Activated CD4-positive, alpha-beta T cell treated with anti-CD3 and anti-CD28 coated beads for 48 hours (primary cell): Measurements from ENCODE around the gene IGDCC3.

ENCODE experiments used
- DNase-seq: peaks from one replicate; pipeline ENCODE4 v3.0.0-alpha.2; 2020

The IGDCC3 gene

DNA sequence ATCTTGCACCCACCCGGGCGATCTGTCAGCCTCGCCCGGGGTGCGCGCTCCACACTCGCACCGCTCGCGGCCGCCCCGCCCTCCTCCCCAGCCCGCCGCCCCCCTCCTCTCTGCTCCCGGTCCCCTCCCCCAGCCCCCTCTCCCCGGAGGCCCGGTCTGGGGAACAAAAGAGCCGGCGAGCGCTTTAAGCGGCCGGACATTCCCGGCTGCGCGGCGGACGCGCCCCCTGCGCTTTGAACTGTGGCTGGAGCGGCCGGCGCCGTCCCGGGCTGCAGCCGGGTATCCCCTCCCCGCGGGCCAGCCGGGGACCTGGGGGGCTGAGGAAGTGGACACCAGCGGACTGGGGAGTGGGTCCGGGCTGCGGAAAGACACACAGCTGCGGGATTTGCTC is at the start of gene IGDCC3:
TSS of gene IGDCC3 (minus strand) at position 27 of the 391 bp plus-strand sequence. CDS start 214 bp downstream, outside the sequence.
- DNase-seq = no peak

DNA sequence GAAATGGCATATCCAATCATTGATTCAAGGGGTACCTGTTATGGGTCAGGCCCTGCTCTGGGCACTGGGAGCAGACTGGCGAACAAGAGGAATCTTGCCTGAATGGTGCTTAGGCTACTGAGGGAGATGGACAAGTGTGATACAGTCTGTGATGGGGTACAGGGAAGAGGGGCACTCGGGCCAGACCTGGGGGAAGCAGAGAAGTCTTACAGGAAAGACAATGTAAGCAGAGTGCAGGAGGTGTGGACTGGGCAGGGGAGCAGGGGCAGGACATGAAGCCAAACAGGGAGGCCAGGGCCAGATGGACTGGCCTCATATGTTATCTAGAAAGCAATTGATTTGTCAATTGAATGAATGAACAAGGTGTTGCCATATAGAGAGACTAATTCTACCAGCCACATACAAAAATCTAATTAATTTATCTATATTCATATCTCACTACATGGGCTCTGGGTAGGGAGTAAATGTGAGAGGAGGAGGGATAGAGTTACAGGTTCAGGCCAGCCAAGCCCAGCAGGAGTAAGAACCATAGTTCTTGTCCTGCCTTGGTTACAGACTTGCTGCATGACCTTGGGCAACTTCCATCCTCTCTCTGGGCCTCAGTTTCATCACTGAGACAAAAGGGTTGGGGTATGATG is 48.5 kb upstream of the IGDCC3 start:
- DNase-seq = no peak

DNA sequence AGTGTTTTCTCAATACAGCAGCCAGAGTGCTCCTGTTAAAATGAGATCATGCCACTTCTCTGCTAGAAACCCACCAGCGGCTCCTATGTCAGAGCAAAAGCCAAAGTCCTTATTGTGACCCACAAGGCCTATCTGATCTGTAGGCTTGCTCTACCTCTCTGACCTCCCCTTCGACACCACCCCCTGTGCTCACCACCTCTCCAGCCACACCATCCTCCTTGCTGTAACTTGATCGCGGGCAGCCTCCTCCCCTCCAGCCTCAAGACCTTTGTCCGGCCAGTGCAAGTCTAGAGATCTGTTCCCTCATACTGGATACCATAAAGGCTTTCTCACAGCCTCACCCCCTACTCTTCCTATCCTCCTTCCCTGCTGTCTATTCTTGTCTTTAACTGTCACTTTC is 46.9 kb upstream of the IGDCC3 start:
- DNase-seq = no peak

DNA sequence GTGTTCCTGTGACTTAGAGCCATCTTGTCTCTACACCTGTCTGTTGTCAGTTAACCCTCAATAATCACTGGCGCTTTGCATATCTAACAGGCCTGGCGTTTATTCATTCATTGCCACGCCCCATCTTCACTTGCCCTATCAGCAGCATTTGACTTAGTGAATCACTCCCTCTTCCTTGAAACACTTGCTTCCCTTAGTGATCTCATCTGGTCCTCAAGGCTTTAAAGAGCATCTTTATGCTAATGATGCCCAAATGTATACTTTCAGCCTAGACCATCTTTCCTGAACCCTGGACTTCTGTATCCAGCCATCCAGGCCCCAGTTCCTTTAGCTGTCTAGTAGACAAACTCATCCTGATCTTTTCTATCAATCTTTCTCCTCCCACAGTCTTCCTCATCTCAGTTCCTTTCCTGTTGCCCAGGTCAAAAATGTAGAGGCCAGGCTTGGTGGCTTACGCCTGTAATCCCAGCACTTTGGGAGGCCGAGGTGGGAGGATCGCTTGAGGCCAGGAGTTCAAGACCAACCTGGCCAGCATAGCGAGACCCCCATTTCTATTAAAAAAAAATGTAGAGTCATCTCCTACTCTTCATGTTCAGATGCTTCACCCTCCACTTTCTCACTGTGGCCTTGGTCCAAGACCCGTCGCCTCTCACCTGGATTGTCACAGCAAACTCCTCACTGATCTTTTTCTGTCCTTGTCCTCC is 46.3 kb upstream of the IGDCC3 start:
- DNase-seq = peak; percentile 17

DNA sequence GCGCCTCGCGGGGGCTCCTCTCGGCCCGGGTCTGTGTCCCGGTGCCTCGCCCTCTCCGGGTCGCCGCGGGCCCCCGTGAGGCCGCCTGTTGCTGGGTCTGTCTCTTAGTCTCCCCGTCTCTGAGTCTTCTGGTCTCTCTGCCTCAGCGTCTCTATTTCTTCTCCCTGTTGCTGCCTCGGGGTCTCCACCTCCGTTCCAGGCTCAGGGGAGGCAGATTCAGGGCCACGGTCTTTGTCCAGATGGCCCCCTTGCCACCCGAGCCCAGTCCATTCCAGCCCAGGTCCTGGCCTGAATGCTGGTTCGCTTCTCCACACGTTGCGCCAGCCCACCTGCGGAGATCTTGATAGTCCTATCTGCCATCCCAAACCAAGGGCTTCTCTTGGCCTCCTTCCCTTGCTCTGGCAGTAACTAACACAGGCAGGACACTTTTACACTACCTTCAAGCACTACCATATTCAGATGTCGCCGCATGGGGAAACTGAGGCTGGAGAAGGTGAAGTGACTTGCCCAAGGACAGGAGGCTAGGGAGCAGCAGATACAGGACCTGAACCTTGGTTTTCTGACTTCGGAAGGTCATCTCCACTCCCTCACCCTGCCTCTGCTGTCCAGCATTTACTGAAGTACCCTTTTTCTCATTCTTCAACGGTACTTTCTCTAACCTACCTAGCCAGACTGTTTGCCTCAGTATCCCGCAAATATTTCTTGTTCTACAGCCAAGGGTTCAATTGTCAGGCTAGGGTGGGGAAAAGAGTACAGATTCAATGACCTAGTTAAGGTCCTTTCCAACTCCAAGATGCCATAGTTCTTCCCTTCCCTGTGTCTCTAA is 45.6 kb upstream of the IGDCC3 start:
- DNase-seq = no peak

DNA sequence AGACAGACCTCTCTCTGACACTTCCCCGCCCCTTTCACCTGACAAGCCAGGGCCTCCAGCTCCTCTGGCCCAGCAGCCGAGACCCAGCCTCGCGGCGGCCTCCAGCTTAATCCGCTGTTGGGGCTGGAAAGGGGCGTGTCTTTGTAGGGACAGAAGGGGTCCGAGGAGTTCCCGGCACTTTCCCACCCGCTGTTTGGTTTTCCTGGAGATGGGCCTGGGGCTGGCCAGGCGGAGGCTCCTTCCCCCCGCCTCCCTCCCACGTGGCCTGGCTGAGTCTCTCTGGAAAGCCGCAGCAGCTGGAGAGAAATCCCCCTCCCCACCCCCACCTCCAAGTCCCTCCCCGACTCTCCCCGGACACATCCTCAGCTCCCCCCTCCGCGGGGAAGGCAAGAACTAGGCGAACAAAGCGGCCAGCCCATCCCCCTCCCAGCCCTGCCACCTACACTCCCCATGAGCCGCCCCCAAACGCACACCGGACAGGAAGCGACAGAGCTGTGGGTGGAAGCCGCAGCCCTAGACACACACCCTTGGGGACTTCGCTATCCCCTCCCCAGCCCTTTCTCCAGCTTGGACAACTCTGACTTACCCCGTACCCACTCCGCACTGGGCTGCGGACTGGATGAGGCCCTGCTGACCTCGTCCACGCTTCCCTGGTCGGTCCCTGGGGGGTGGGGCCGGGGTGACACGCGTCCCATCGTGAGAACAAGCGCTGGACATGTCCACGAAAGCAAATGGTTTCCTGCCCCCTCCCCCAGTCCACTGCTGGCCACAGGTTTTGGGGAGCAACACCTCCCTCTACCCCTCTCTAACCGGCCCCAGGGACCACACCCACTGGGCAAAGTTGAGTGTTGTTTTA is 43.8 kb upstream of the IGDCC3 start:
- DNase-seq = no peak

DNA sequence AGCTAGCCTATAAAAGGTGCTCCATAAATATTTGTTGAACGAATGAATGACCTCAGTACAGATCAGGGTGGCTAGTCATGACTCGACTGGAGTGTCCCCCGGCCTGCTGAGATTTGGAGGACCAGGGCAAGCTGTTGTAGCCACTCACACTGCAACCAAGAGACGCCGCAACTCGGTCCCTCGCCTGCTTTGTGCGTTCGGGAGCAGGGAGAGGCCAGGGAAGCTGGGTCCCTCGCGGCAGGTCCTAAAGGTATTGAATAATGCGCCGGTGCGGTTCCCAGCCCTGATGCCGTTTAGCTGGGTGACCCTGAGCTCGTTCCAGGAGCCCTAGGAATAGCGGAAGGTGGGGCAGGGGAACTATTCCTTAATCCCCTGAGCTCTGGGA is 43.2 kb upstream of the IGDCC3 start:
- DNase-seq = no peak

DNA sequence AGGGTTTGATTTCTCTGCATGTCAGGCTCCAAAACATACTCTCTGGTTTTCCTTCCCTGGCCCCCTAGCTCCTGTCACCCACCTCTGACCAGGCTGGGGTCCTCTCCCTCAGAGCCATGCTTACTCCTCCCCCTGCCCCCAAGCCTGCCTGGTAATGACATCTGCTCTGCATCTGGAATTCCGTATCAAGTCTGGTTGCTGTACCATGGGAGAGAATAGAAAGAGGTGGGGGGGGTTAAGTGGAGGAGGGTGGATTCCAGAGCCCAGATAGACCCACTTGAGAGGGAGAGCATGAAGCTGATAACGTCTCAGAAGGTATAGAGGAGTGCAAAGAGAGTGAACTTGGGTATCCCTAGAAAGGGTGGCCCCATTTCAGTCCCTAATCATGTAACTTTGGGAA is 40.8 kb upstream of the IGDCC3 start:
- no peak for DNase-seq

DNA sequence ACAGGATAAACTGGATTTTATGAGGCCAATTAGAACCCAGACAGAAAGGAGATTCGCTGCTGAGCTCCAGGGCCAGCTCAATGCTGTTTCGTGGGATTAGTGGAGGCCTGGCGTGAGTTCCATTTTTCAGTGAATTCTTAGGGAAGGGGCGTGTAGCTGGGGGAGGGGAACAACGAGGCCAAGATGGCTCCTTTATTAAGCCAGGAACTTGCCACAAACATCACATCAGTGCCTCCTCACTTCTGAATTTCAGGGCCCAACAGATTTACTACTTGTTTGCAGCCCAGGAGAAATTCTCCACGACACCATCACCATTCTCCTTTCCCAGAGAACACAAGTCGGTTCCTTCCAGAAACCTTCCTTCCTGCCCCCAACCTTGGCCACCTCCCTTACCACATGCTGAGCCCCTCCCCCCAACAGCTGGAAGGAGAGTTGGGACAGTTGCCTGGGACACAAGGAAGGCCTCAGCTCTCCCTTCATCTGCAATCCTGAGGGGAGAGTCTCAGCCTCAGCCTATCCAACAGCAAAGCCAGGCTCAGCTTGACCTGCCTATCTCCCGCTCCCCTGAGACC is 39.1 kb upstream of the IGDCC3 start:
- DNase-seq = no peak

DNA sequence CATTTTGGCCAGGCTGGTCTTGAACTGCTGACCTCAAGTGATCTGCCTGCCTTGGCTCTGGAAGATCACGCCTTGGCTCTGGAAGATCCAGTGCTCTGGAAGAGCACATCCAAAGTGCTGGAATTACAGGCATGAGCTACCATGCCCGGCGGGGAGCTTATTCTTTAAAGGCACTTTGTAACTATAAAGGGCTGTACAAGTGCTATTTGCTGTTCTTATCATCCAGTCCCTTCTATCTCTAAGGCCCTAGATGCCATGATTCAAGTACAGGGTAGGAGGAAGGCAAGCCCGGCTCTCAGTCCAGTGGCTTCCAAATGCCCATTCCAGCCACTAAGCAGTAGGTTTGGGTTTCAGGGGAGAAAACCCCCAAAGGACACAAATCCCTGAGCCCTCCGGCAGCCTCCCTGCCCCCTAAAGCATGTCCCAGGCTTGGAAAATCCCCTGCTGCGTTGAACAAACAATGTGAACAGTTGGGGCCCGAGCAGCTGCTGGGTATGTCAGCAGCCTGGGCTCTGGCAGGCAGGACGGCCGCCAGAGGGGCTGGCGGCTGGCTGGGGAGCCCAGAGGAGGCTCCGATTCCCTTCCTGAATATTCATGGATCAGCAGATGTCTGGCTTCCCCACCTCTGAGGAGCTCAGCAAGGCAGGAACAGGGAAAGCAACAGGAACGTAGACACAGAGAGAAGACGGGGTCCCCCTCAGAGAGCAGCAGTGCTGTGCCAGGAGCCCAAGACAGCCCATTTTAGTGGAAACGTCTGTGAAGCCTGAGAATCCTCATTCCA is 37.2 kb upstream of the IGDCC3 start:
- no peak for DNase-seq

DNA sequence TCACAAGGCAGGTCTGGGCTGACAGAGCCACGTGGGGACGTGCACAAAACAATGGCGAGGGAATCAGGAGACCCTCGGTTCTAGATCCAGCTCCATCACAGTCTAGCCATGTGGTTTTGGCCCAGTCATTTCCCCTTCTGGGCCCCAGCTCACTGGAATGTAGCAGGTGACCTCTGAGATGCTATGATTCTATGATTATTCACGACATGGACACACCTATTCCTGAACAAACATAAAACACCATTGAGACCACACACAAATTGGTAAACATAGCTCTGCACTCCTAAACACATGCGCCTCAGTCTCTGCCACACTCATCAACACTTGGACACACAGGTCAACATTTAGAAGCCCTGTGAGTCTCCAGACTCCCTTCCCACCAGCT is 36.0 kb upstream of the IGDCC3 start:
- DNase-seq = no peak

DNA sequence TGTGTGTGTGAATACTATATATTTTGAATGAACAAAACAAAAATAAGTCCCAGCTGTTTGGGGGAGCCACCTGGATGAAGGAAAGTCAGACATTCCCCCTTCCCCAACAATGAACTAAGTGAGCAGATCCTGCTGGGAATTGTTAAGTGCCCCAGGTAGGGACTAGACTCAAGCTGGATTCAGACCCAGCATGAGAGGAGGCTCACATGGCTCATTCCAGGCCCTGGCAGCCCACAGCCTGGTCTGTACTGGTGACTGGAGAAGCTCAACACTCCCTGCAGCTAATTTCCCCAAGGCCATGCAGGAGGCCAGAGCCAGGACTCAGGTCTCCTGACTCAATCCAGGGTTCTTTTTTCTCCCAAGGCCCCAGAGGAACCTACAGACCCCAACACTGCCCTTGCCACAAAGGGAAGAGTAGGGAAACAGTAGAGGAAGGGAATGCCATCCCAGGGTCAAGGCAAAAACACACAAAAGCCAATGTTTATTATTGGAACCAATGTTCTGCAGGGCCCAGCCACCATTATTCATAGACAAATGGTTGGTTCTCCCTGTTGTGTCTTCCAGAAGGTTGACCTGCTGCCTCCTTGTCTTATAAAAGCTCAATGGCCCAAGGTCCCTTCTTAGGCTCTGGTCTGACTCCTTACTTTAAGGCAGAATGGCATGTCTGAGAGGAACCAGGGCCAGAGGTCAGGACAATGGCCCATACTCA is 35.4 kb upstream of the IGDCC3 start:
- DNase-seq = no peak

DNA sequence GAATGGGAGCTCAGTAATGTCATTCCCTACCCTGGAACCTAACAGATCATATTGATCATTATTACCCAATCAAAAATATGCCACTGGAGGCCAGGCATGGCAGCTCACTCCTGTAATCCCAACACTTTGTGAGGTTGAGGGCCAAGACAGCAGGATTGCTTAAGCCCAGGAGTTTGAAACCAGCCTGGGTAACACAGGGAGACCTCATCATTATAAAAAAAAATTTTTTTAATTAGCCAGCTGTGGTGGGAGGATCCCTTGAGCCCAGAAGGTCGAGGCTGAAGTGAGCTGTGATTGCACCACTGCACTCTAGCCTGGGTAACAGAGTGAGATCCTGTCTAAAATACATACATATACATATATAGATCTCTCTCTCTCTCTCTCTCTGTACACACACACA is 34.8 kb upstream of the IGDCC3 start:
- no peak for DNase-seq

DNA sequence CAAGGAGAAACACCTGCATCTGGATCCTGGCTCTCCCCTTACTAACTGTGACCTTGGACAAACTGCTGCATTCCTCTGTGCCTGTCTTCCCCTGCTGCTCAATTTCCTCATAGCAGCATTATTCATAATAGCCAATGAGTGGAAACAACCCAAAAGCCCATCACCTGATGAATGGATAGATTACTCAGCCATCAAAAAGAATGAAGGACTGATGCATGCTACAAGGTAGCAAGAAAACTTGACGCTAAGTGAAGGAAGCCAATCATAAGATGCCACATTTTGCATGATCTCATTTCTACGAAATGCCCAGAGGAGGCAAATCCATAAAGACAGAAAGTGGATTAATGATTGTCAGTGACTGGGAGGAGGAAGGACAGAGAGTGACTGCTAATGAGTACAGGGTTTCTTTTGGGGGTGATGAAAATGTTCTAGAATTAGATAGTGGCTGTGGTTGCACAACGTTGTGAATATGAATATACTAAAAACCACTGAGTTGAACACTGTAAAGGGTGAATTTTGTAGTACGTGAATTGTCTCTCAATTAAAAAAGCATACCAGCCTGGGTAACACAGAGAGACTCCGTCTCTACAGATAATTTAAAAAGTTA is 33.8 kb upstream of the IGDCC3 start:
- DNase-seq = no peak

DNA sequence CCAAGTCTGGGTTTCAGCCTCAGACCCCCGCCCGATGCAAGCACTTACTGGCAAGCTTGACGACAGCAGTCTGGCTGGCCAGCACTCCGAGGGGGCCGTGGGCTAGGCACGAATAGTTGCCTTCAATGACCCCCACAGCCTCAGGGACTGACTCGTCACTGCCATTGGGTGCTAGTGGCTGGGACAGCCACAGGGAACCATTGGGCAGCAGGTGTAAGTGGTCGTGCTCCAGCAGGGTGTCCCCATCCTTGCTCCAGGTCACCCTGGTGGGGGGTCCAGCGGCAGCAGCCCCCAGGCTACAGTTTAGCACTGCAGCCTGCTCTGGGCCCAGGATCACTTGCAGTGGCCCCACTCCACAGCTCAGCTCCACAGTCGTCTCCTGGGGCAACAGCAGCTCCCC is 33.2 kb upstream of the IGDCC3 start:
- no peak for DNase-seq

DNA sequence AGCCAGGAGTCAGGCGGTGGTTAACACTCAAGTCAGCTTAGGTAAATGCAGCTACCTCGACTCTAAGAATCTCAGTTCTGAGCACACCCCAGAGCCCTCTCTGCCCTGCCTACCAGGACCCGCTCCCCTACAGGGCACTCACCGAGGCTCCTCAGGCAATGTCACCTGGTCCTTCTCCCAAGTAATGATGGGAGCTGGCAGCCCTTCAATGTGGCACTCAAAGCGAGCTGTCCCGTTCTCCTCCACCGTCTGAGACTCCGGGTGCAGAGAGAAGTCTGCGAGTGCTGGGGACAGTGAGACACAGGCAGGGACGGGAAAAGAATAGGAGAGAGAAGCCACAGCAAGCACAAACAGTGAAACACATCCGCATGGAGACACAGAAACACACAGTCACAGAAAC is 32.2 kb upstream of the IGDCC3 start:
- DNase-seq = no peak

DNA sequence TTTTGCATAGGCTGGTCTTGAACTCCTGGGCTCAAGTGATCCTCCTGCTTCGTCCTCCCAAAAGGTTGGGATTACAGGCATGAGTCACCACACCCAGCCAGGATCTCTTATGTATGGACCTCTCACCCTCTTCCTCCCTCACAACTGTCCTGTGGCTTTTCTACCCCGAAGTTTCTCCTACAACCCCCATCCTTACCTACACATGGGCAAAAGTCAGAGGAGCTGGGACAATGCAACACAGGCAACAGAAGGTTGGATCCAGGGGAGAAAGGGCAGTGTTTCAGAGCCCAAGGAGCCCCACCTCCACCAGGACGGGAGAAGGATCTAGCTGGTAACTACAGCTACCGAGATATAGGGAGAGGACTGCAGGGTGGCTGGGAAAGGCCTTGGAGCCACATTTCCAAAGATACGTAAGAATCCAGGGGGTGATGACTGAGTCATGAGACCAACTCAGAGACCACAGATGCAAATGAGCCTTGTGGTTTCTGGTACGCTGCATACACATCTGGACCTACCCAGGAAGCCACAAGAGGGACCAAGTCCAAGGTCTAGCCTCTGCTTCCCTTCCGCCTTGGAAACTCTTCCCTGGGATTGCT is 31.3 kb upstream of the IGDCC3 start:
- no peak for DNase-seq

DNA sequence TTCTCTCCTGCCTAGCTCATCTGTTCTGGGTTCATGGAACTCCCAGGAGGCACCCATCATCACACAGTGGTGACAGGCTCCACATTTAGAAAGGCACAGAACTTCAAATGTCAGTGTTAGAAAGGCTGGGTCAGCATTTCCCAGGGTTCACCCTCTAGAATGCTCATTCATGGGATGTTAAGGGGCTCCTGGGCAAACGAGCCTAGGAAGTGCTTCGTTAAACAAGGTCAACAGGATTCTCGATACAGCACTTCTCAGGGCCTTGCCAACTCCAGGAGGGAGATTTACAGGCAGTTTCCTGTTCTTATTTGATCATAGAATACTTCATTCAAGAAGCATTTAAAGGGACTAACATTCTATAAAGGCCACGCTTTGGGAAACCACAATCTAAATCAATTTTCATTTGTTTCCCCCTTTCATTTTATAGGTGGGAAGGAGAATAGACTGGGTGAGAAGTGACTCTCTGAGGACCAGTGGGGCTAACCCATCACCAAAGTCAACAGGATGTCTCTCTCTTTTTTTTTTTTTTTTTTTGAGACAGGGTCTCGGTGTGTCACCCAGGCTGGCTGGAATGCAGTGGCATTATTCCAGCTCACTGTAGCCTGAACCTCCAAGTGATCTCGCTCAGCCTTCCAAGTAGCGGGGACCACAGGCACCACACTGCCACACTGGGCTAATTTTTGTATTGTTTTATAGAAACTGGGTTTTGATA is 30.7 kb upstream of the IGDCC3 start:
- no peak for DNase-seq

DNA sequence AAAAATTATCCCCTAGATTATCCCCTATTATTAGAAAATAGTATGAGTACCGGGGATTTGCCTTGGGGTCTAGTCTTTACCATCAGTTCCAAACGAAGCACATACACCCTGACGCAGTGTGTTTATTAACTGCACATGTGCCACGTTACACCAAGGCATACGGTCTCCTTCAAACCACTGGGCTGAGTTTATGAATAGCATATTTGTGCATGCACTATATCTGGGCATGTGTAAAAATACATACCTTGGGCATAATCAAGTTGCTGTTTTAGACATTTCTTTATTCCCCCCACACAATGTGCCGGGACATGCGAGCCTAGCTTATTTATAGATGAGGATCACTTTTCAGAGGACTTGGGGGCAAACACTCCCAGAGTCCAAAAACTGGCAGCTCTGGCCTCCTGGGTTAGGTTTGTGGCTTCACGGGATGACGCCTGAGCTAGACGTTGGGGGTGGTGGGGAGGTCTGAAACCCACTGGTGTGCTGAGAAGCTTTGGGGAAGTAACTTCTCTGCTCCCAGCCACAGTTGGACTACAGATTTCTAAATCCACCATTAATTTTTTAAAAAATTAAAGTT is 28.7 kb upstream of the IGDCC3 start:
- no peak for DNase-seq
